Measurements from ENCODE around the gene ZW10. TPM values are rescaled to one million over a fixed set of nuclear protein-coding genes. Genes with fewer than 3 reads are reported as not detected.

The ZW10 gene
- total and polyA plus RNA-seq, 2 of the 13 experiments (the other 11 are each of a cell fraction or from before 2014, with no cell fraction given): 5.8 to 31.3 TPM

- TF ChIP-seq ZNF501 (CRISPR knock-in tag; IDR thresholded peaks at IDR 0.05) (no peak), MLXIP (CRISPR knock-in tag; IDR thresholded peaks at IDR 0.05; ENCODE audit: borderline replicate concordance) (no peak), ZBTB10 (CRISPR knock-in tag; IDR thresholded peaks at IDR 0.05; ENCODE audit: borderline replicate concordance) (no peak), RBM39 (IDR thresholded peaks at IDR 0.05; ENCODE audit: low read depth, low read length, poor library complexity, severe bottlenecking) (no peak), HNRNPUL1 (IDR thresholded peaks at IDR 0.05; ENCODE audit: low read depth, low read length) (no peak), SNAPC4 (CRISPR knock-in tag; IDR thresholded peaks at IDR 0.05) (no peak), ZNF747 (CRISPR knock-in tag; IDR thresholded peaks at IDR 0.05; ENCODE audit: borderline replicate concordance) (0 out of 2 replicates have a peak, but pooled peaks have one; percentile 50), POLR2AphosphoS5 (IDR thresholded peaks at IDR 0.05; ENCODE audit: low read depth, low read length) (no peak), HIC2 (CRISPR knock-in tag; IDR thresholded peaks at IDR 0.05; ENCODE audit: low read depth) (no peak), ZNF790 (CRISPR knock-in tag; IDR thresholded peaks at IDR 0.05; ENCODE audit: borderline replicate concordance) (no peak), MED8 (CRISPR knock-in tag; IDR thresholded peaks at IDR 0.05; ENCODE audit: insufficient replicate concordance) (no peak), ZSCAN20 (CRISPR knock-in tag; IDR thresholded peaks at IDR 0.05; ENCODE audit: borderline replicate concordance) (no peak)
These were observed 438 bp downstream of the ZW10 start (continued) for GRCh38 chr11:113773092-113773415.

All from HepG2 (cell line).